ENCODE measurements around the gene SEMA6B. TPM values are rescaled to one million over a fixed set of nuclear protein-coding genes. Genes with fewer than 3 reads are reported as not detected.

The SEMA6B gene
- total RNA-seq, 2 donors from 2014 or later = 13.7 to 19.4 TPM

DNA sequence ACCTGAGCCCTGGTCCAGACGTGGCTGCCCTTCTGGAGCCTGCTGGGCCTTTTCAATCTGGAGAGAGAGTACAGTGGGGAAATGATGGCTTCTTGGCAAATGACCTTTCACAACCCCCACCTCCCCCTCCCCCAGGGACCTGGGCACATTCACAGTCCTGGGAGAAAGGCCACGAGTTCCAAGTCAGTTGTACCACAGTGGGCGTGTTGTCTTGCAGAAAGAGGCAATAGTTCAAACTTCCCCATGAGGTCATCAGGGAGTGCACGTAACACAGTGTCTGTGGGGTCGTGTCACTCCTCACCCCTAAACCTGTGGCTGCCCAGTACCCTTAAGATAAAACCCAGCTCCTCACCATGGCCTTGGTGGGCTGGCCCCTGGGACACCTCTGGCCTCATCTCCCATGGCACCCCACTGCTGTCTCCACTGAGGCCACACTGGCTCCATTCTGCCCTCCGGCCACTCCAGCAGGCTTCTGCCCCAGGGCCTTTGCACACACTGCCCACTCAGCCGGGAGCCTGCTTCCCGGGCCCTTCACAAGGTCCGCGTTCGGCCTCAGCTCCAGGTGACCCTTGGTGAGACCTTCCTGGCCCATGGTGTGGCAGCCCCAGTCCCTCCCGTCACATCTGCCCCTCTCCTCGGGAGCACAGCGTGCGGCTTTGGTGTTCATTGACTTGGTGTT lies 54.5 kb downstream of the SEMA6B start:
- DNase-seq (ENCODE audit: low spot score) = no peak
- intact Hi-C loops (cut with DNase I) = loop anchor here in 1 of 2 donors (1.0 kb wide), 1 partner anchor 25 kb away; no protein-coding TSS in a partner anchor

- no peak for DNase-seq (ENCODE audit: low spot score)
- intact Hi-C loops (cut with DNase I) = loop anchor here in 1 of 2 donors (1.0 kb wide), 1 partner anchor 26 kb away; no protein-coding TSS in a partner anchor
Observed at GRCh38 chr19:4504297-4504701, 55.2 kb downstream of the SEMA6B start.

DNA sequence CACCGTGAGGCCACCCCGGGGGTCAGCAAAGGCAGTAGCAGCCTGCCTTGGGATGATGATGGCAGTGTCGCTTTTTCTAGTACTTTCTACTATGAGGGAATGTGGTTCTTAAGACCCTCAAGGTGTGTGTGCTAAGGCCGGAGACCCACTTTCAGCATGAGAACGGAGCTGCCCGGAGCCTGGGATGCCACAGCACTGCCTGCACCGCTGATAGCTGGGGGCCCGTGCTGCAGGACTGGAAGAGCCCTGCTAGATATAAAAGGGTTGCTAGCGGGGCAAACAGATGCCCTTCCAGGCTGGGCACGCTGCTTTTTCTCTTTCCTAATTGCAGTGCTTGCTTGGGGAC lies 55.7 kb downstream of the SEMA6B start:
- no peak for DNase-seq (ENCODE audit: low spot score)
- intact Hi-C loops (cut with DNase I) = loop anchor here in 1 of 2 donors (1.0 kb wide), 1 partner anchor 27 kb away; no protein-coding TSS in a partner anchor

DNA sequence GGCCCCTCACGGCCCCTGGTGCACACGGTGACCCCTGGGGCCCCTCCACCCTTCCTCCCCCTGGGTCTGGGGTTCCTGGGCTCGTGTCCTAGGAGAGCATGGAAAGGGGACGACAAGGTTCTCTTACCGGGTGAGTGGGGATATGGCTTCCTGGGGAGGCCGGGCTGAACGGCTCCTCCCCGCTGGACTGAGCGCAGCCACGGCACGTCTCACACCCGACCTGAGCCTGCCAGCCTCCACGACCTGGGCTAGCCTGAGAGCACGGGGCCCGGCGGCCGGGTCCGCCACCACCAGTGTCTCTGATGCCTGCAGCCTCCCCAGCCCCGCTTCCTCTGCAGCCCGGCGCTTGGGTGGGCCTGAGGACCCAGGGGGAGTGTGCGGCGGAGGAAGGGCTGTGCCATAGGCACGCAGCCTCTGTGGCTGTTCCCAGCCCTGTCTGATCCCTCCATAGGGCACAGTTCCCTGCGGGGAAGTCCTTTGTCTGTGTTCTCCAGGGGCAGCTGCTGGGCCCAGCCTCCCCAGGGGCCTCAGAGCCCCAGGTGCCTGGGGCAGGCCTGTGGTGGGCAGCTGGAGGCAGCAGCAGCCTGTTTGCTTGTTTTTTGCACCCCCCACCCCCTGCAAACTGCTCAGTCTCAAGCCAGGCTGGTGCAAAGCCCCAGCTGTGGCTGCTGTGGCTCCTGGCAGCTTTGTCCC lies 56.2 kb downstream of the SEMA6B start:
- no peak for DNase-seq (ENCODE audit: low spot score)
- intact Hi-C loops (cut with DNase I) = no loop called here

DNA sequence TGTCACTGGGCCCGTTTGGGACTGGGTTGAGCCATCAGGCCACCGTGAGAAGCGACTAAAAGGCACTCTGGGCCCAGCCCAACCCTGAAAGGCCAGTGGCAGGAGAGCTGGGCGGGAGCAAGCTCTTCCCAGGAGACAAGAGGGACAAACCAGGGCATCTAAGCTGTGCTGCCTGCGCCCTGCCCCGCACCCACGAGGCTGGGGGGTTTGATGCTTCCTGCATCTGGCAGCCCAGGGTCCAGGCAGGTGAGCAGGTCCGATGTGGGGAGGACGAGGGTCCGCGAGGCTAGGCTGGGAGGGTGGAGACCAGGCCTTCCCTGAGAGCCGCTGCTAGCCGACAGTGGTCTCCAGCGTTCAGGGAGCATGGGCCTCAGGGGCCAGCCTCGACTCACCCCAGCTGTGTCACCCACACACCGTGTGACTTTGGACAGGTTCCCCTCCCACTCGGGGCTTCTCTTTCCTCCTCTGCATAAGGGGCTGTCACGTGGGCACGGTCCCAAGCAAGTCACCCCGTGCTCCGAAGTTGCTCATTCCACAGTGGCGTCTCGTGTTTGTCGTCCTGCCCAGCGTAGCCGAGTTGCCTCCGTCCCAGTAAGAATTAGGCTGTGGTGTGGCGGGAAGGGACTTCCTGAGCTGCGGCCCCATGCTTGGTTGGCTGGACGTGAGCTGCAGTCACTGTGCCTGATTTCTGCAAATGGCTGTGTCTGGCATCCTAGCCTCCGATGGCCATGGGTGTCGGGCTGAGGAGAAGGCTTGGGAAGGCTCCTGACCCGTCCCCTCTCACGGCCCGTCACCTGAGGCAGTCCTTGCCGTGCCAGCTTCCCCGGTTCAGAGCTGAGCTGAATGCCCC lies 57.0 kb downstream of the SEMA6B start:
- intact Hi-C loops (cut with DNase I) = no loop called here
- no peak for DNase-seq (ENCODE audit: low spot score)

DNA sequence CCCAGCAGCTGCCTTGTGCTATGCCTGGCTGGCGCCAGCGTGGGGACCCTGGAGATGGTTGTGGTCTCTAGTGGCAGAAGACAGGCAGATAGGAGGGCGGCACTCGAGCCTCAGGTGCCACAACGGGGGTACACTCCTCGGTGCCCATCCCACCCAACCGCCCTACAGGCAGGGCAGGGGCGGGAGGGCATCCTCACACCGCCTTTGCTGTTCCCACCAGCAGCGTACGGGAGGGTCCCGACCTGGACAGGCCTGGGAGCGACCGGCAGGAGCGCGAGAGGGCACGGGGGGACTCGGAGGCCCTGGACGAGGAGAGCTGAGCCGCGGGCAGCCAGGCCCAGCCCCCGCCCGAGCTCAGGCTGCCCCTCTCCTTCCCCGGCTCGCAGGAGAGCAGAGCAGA lies 57.8 kb downstream of the SEMA6B start:
- no peak for DNase-seq (ENCODE audit: low spot score)
- intact Hi-C loops (cut with DNase I) = no loop called here

DNA sequence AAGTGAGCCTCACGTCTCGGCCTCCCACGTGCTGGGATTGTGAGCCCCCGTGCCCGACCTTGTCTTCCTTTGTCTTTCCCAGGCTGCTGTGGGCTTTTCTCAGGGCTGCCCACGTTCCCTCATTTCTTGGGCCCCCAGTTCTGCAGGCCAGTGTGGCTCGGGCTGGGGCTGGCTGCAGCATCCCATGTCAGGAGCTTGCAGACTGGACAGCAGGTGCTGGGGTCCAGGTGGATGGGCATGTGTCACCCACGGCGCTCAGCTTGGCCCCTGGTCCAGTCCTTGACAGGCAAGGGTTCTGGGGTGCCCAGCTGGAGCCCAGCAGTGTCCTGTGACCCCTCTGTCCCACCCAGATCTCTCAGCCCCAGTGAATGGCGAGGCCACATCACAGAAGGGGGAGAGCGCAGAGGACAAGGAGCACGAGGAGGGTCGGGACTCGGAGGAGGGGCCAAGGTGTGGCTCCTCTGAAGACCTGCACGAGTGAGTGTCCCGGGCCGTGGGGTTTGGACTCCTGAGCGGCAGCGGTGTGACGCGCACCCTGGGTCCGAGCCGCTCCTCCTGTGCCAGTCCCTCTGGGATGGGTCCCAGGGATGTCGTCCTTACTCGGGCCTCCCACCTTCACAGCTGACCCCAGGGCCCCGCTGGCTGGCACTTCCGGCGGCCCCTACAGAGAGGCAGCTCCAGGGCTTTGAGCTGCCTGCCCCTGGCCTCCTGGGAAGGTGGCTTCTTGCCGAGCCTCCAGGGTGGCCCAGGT lies 58.5 kb downstream of the SEMA6B start:
- no peak for DNase-seq (ENCODE audit: low spot score)
- intact Hi-C loops (cut with DNase I) = no loop called here

DNA sequence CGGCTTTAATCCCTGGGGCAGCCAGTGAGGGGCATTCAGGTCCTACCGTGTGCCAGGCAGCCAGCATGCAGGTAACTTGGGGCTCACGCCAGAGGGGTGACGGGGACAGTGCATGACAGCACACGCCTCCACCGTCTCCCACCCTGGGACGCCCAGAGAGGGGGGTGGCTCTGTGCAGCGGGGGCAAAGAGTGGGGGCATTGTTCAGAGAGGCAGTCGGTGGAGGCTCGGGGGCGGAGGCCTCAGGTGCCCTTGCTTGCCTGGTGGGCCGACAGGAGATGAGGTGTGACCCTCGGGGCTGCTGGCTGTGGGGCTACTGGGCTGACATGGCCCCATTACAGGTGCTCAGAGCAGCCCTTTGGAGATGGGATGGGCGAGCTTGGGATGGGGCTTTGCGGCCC lies 59.6 kb downstream of the SEMA6B start:
- no peak for DNase-seq (ENCODE audit: low spot score)
- intact Hi-C loops (cut with DNase I) = no loop called here

- intact Hi-C loops (cut with DNase I) = no loop called here
Observed at GRCh38 chr19:4499318-4499717, 60.2 kb downstream of the SEMA6B start.

GRCh38 chr19:4498694-4499093 lies 60.8 kb downstream of the SEMA6B start:
- intact Hi-C loops (cut with DNase I) = no loop called here

More at GRCh38 chr19:4499318-4499717, 60.2 kb downstream of the SEMA6B start:
- DNase-seq (ENCODE audit: low spot score) = no peak

DNA sequence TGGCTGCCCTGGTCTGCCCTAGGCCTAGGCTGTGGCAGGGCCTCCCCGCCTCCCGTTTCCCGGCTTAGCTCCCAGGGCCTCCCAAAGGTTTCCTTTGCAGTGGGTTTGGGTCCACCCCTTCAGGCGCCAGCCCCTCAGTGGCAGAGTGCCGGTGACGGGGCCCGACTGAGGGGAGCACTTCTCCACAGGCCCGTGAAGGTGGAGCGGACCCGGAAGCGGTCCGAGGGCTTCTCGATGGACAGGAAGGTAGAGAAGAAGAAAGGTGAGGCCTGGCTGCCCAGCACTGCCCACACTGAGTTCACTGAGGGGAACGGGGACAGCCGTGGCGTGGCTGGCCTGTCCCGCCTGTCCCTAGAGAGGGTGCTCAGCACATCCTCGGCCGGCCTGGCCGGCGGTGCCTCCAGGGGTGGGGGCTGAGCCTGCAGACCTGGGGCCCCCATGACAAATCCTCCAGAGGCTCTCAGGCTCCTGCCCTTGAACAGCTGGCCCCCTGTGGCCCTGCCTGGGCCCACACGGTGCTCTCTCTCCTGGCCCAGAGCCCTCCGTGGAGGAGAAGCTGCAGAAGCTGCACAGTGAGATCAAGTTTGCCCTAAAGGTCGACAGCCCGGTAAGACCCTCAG lies 61.6 kb downstream of the SEMA6B start:
- intact Hi-C loops (cut with DNase I) = no loop called here
- DNase-seq (ENCODE audit: low spot score) = no peak

More at GRCh38 chr19:4498694-4499093, 60.8 kb downstream of the SEMA6B start:
- DNase-seq (ENCODE audit: low spot score) = no peak

DNA sequence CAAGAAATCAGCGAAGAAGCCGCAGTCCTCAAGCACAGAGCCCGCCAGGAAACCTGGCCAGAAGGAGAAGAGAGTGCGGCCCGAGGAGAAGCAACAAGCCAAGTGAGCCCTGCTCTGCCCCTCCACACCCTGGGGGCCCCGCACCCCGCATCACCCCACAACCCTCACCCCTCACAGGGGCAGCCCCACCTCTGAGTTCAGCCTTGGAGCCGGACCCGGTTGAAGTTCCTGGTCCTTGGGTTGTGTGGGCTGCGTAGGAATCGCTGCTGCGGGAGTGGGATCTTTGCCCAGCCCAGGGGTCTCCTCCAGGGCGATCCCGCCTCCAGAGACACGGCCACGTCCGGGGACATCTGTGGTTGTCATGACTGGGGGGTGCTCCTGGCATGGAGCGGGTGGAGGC lies 63.2 kb downstream of the SEMA6B start:
- DNase-seq (ENCODE audit: low spot score) = no peak
- intact Hi-C loops (cut with DNase I) = no loop called here

GRCh38 chr19:4495471-4495870 lies 64.0 kb downstream of the SEMA6B start:
- no peak for DNase-seq (ENCODE audit: low spot score)
- intact Hi-C loops (cut with DNase I) = no loop called here

DNA sequence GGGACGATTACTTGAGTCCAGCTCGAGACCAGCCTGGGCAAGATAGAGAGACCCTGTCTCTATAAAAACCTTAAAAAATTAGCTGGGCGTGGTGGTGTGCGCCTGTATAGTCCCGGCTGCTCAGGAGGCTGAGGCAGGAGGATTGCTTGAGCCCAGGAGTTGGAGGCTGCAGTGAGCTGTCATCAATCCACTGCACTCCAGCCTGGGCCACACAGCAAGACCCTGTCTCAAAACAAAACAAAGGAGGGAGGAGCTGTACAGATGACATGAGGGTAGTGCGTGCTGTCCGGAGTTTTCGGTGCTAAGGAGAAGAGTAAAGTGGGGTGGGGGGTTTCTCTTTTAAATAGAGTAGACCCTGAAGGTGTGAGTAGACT lies 64.8 kb downstream of the SEMA6B start:
- no peak for DNase-seq (ENCODE audit: low spot score)
- intact Hi-C loops (cut with DNase I) = no loop called here

DNA sequence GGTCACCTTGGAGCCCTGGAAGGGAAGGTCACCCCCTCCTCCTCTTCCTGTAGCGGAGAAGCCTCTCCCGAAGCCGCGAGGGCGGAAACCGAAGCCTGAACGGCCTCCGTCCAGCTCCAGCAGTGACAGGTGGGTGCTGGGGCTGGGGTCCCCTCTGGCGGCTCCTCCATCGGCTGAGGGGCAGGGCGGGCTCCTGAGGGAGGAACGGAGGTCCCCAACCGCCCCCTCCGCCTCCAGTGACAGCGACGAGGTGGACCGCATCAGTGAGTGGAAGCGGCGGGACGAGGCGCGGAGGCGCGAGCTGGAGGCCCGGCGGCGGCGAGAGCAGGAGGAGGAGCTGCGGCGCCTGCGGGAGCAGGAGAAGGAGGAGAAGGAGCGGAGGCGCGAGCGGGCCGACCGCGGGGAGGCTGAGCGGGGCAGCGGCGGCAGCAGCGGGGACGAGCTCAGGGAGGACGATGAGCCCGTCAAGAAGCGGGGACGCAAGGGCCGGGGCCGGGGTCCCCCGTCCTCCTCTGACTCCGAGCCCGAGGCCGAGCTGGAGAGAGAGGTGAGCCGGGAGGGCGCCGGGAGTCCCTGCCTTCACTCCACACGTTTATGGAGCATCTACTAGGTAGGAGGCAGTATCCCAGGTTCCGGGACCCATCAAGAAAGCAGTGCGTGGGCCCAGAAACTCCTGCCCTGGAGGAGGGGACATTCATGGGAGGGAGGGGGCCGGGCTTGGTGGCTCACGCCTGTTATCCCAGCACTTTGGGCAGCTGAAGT lies 65.4 kb downstream of the SEMA6B start:
- intact Hi-C loops (cut with DNase I) = no loop called here

DNA sequence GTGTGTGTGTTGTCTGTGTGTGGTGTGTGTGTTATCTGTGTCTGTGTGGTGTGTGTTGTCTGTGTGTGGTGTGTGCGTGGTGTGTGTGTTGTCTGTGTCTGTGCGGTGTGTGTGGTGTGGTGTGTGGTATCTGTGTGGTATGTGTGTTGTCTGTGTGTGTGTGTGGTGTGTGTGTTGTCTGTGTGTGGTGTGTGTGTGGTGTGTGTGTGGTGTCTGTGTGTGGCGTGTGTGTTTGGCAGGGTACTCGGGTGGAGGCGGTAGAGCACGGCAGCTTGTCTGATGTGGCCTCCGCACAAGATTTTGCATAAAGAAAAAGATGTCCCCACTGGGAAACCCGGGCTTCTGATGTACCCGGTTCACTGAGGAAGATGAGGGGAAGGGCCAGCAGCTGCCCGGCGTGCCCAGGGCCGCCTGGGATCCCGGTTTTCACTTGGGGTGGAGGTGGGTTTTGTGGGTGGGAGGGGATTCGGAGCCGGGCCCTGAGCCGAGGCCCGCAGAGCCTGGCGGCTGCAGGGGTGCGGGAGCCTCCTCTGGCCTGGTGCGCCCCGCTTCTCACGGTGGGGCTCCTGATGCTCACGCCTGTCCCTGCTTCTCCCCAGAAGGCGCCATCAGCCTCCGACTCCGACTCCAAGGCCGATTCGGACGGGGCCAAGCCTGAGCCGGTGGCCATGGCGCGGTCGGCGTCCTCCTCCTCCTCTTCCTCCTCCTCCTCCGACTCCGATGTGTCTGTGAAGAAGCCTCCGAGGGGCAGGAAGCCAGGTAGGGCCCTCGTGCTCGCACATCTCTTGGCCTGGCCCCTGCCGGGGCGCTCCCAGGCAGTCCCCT lies 66.2 kb downstream of the SEMA6B start:
- no peak for DNase-seq (ENCODE audit: low spot score)
- intact Hi-C loops (cut with DNase I) = no loop called here

More for the DNA sequence above, 65.4 kb downstream of the SEMA6B start:
- no peak for DNase-seq (ENCODE audit: low spot score)

All from posterior vena cava (tissue), 2 donors.